Gastrocnemius medialis (tissue), 4 donors: ENCODE results near the gene TLL2.

Experiments used
- POLR2A ChIP-seq, 2 donors: fragments of 450-650 bp; IDR thresholded peaks; one replicate each; pipeline ENCODE4 v1.6.1; 2017; ENCODE audit warnings: antibody characterized with exemption in 2 of 2, mild to moderate bottlenecking in 2 of 2, moderate library complexity in 2 of 2
- TF ChIP-seq, protein P1 (sequence below), 5 experiments: fragments of 450-650 bp in 3 of 5; fragments of 200-600 bp in 2 of 5; sonication (generic) in 2 of 5; IDR thresholded peaks in 4 of 5; conservative IDR thresholded peaks in 1 of 5; 1 replicate in 4 of 5; 2 replicates in 1 of 5; pipeline ENCODE4 v1.5.1; 2016 to 2019; ENCODE audit warnings: antibody characterized with exemption in 5 of 5, mild to moderate bottlenecking in 3 of 5, moderate library complexity in 3 of 5

DNA sequence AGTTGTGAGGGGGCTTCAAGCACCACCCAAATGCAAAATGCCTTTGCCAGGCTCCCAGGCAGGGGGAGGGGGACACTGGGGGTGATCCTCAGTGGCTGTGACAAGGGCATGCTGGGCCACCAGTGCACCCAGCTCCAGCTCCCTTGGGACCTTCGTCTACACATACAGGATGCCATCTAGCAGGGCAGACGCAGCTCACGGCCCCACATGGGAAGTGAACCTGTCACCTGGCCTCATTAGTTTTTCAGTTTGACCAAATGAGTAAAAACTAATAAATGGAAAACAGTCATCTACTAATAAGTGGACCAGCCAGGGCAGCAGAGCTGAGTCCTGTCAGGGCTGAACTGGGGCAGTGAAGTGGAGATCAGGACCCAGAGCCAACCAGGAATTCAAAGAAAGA lies 50.2 kb downstream of the TLL2 start:
- TF ChIP-seq, protein P1, sequence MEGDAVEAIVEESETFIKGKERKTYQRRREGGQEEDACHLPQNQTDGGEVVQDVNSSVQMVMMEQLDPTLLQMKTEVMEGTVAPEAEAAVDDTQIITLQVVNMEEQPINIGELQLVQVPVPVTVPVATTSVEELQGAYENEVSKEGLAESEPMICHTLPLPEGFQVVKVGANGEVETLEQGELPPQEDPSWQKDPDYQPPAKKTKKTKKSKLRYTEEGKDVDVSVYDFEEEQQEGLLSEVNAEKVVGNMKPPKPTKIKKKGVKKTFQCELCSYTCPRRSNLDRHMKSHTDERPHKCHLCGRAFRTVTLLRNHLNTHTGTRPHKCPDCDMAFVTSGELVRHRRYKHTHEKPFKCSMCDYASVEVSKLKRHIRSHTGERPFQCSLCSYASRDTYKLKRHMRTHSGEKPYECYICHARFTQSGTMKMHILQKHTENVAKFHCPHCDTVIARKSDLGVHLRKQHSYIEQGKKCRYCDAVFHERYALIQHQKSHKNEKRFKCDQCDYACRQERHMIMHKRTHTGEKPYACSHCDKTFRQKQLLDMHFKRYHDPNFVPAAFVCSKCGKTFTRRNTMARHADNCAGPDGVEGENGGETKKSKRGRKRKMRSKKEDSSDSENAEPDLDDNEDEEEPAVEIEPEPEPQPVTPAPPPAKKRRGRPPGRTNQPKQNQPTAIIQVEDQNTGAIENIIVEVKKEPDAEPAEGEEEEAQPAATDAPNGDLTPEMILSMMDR (IDR thresholded peaks at IDR 0.05 in 4 of 5, conservative IDR thresholded peaks at IDR 0.05 in 1 of 5), result no peak
- TF ChIP-seq POLR2A (IDR thresholded peaks at IDR 0.05), result no peak
